Endothelial cell of umbilical vein (primary cell): ENCODE measurements around the gene SSBP3. TPM values are rescaled to one million over a fixed set of nuclear protein-coding genes. Genes with fewer than 3 reads are reported as not detected.

Source experiments
- BruUV-seq: library from RNA; stranded (reverse); fragments of 400-500 nt; replicated peaks from 2 replicates; lab custom pipeline; 2021; lab: Mats Ljungman, UMichigan
- CTCF ChIA-PET: fragments of 300-600, 350-600 bp; sonication (Branson Sonifier 250); formaldehyde crosslinking; loops from one replicate; lab custom pipeline; 2021; ENCODE audit warnings: antibody characterized with exemption, inconsistent platforms; lab: Charles Lee
- POLR2A ChIA-PET: fragments of 300-600, 350-600 bp; sonication (Branson Sonifier 250); formaldehyde crosslinking; loops from one replicate; lab custom pipeline; 2021; ENCODE audit warnings: antibody characterized with exemption, inconsistent platforms; lab: Charles Lee
- DNase-seq: peaks from one replicate; pipeline ENCODE4 v3.0.0-alpha.2; 2011; ENCODE audit warnings: low read depth, low spot score
- FAIRE-seq: peaks from 2 replicates; lab custom pipeline; 2011; peaks lifted over from hg19 to GRCh38; lab: Jason Lieb, UNC
- H2AFZ ChIP-seq: 2 replicates; pipeline ENCODE4 v1.6.0; 2012; ENCODE audit warnings: low read depth, low read length, control low read depth, inconsistent platforms
- H3K27ac ChIP-seq: 2 replicates; pipeline ENCODE4 v1.5.1; 2011; ENCODE audit warnings: low read depth, mild to moderate bottlenecking, control low read depth, low read length, moderate library complexity; ENCODE audit not compliant: insufficient read depth
- H3K27me3 ChIP-seq, 2 experiments: 2 replicates each; pipeline versions ENCODE4 v1.6.0 to v1.6.1; 2011; ENCODE audit warnings: low read length in 2 of 2, mixed read lengths in 1 of 2; ENCODE audit not compliant: control insufficient read depth in 2 of 2, insufficient read depth in 2 of 2
- H3K36me3 ChIP-seq, 2 experiments: 2 replicates in 1 of 2; 3 replicates in 1 of 2; pipeline ENCODE4 v1.5.1; 2011; ENCODE audit warnings: low read length in 2 of 2, mild to moderate bottlenecking in 1 of 2, moderate library complexity in 1 of 2; ENCODE audit not compliant: control insufficient read depth in 2 of 2, insufficient read depth in 2 of 2; ENCODE audit errors: extremely low read depth in 1 of 2
- H3K4me1 ChIP-seq: 3 replicates; pipeline ENCODE4 v1.5.1; 2011; ENCODE audit warnings: mild to moderate bottlenecking, low read length; ENCODE audit not compliant: control insufficient read depth, insufficient read depth; ENCODE audit errors: extremely low read depth
- H3K4me2 ChIP-seq: 2 replicates; pipeline ENCODE4 v1.6.1; 2011; ENCODE audit warnings: low read length, control low read depth, mixed read lengths; ENCODE audit not compliant: insufficient read depth
- H3K4me3 ChIP-seq, 3 experiments: fragments of 200-600 bp in 1 of 3; sonication (generic), shearing (Covaris generic) in 1 of 3; replicated peaks in 1 of 3; 2 replicates each; pipeline ENCODE4 v1.5.1; 2011 to 2016; ENCODE audit warnings: control low read depth in 3 of 3, low read length in 3 of 3, mild to moderate bottlenecking in 2 of 3, inconsistent platforms in 1 of 3, low read depth in 1 of 3, moderate library complexity in 1 of 3; ENCODE audit not compliant: insufficient read depth in 1 of 3
- H3K79me2 ChIP-seq: 2 replicates; pipeline ENCODE4 v1.6.0; 2012; ENCODE audit warnings: low read length, inconsistent platforms; ENCODE audit not compliant: control insufficient read depth, insufficient read depth
- H3K9ac ChIP-seq: replicated peaks from 2 replicates; pipeline ENCODE3; 2011; ENCODE audit warnings: low read length, control low read depth; ENCODE audit not compliant: insufficient read depth; ENCODE audit errors: extremely low read depth
- H3K9me1 ChIP-seq: replicated peaks from 3 replicates; pipeline ENCODE4 v1.6.0; 2011; ENCODE audit warnings: mild to moderate bottlenecking, low read length; ENCODE audit not compliant: control insufficient read depth, insufficient read depth; ENCODE audit errors: extremely low read depth
- H3K9me3 ChIP-seq: replicated peaks from 2 replicates; pipeline ENCODE4 v1.5.1; 2012; ENCODE audit warnings: low read length, inconsistent platforms; ENCODE audit not compliant: control insufficient read depth, insufficient read depth
- H4K20me1 ChIP-seq: replicated peaks from 2 replicates; pipeline ENCODE3; 2011; ENCODE audit warnings: mild to moderate bottlenecking, low read length; ENCODE audit not compliant: control insufficient read depth, insufficient read depth; ENCODE audit errors: extremely low read depth
- EZH2 ChIP-seq: IDR thresholded peaks from 2 replicates; pipeline ENCODE4 v1.6.1; 2012; ENCODE audit warnings: borderline replicate concordance, low read depth, mild to moderate bottlenecking, moderate library complexity, low read length, inconsistent platforms; ENCODE audit not compliant: severe bottlenecking
- FOS ChIP-seq: IDR thresholded peaks from 2 replicates; pipeline ENCODE4 v1.6.1; 2011; ENCODE audit warnings: mild to moderate bottlenecking, low read length, moderate library complexity, borderline replicate concordance; ENCODE audit not compliant: insufficient read depth
- GATA2 ChIP-seq: IDR thresholded peaks from 2 replicates; pipeline ENCODE4 v1.7.0; 2011; ENCODE audit warnings: low read depth, mild to moderate bottlenecking, moderate library complexity, mixed read lengths, low read length; ENCODE audit not compliant: insufficient read length, insufficient read depth
- JUN ChIP-seq: IDR thresholded peaks from 2 replicates; pipeline ENCODE4 v1.6.1; 2011; ENCODE audit warnings: borderline replicate concordance, low read depth; ENCODE audit not compliant: insufficient read length, insufficient read depth
- MAX ChIP-seq: IDR thresholded peaks from 2 replicates; pipeline ENCODE4 v1.6.1; 2011; ENCODE audit not compliant: insufficient read depth, insufficient read length
- MYC ChIP-seq: IDR thresholded peaks from one replicate; pipeline ENCODE4 v1.6.1; 2011; ENCODE audit warnings: mild to moderate bottlenecking, low read depth, low read length
- POLR2A ChIP-seq: IDR thresholded peaks from 2 replicates; pipeline ENCODE4 v1.6.1; 2012; ENCODE audit warnings: low read depth, mild to moderate bottlenecking, control low read depth, low read length
- POLR2AphosphoS5 ChIP-seq: IDR thresholded peaks from 2 replicates; pipeline ENCODE4 v1.6.1; 2012; ENCODE audit warnings: low read depth, mild to moderate bottlenecking, control low read depth, low read length, moderate library complexity; ENCODE audit not compliant: insufficient read depth
- dilution Hi-C: fragments of 300-500 bp; cut with MboI; formaldehyde crosslinking; loops from one replicate; pipeline ENCODE4 v1.15.0; 2019; ENCODE audit warnings: low sequenced_read_pairs; ENCODE audit not compliant: extremely low pct_ligation_motif_present
- intact Hi-C: fragments of 100-400 bp; cut with micrococcal nuclease; formaldehyde crosslinking; loops from one replicate; pipeline ENCODE4 v1.10.0; 2022
- polyA plus RNA-seq, 4 experiments: library from polyadenylated mRNA; depleted of rRNA in 3 of 4; stranded (reverse) in 3 of 4; unstranded in 1 of 4; fragments of >200 nt; gene quantifications; 2 replicates each; pipeline versions ENCODE4 v1.2.1 to v1.2.3, GENCODE V29; 2011 to 2012; ENCODE audit warnings: missing spikeins in 1 of 4
- total RNA-seq: library from RNA; stranded (reverse); gene quantifications from 2 replicates; pipeline ENCODE4 v1.2.3, GENCODE V29; 2021
- TF ChIP-seq, protein P1 (sequence below), 2 donors: IDR thresholded peaks; 1 replicate in 1 of 2; 2 replicates in 1 of 2; pipeline ENCODE4 v1.5.1; 2011; ENCODE audit warnings: low read length in 2 of 2, mild to moderate bottlenecking in 2 of 2, moderate library complexity in 2 of 2, control low read depth in 1 of 2, inconsistent platforms in 1 of 2, low read depth in 1 of 2; ENCODE audit not compliant: insufficient read depth in 1 of 2; ENCODE audit errors: extremely low read depth in 1 of 2

Gene SSBP3
- total and polyA plus RNA-seq, 2 donors (not counting 3 experiments of a cell fraction or from before 2014, with no cell fraction given): 44.9 to 59.4 TPM

GRCh38 chr1:54342742-54343687 lies 63.2 kb downstream of the SSBP3 start:
- no TSS peak for BruUV-seq
- POLR2A ChIA-PET: no interaction called here

GRCh38 chr1:54342288-54342687 lies 63.9 kb downstream of the SSBP3 start:
- Histone ChIP-seq H3K36me3 (peaks cover 0 to 2% of the 10 kb centered on the region in 2 experiments), H3K79me2 (peaks cover 28% of the 10 kb centered on the region), H2AFZ (no peak overlapping the region), H3K9me1 (no peaks in the 10 kb centered on the region), H4K20me1 (no peaks in the 10 kb centered on the region), H3K27ac (no peak overlapping the region), H3K4me3 (no peak overlapping the region), H3K9ac (no peak overlapping the region), H3K9me3 (no peaks in the 10 kb centered on the region), H3K4me2 (no peak overlapping the region), H3K27me3 (no peaks in the 10 kb centered on the region), H3K4me1 (peaks cover 6% of the 10 kb centered on the region)
- FAIRE-seq (no peak), DNase-seq (no peak)
- ChIA-PET CTCF (interaction anchor here (0.6 kb wide), 1 partner anchor 11 kb away, joined by 3 read pairs; no protein-coding TSS in a partner anchor), POLR2A (no interaction called here)
- no TSS peak for BruUV-seq
- intact Hi-C loops: no loop called here
- no peak for TF ChIP-seq POLR2A
- no peak for TF ChIP-seq MYC
- TF ChIP-seq, protein P1, sequence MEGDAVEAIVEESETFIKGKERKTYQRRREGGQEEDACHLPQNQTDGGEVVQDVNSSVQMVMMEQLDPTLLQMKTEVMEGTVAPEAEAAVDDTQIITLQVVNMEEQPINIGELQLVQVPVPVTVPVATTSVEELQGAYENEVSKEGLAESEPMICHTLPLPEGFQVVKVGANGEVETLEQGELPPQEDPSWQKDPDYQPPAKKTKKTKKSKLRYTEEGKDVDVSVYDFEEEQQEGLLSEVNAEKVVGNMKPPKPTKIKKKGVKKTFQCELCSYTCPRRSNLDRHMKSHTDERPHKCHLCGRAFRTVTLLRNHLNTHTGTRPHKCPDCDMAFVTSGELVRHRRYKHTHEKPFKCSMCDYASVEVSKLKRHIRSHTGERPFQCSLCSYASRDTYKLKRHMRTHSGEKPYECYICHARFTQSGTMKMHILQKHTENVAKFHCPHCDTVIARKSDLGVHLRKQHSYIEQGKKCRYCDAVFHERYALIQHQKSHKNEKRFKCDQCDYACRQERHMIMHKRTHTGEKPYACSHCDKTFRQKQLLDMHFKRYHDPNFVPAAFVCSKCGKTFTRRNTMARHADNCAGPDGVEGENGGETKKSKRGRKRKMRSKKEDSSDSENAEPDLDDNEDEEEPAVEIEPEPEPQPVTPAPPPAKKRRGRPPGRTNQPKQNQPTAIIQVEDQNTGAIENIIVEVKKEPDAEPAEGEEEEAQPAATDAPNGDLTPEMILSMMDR (IDR thresholded peaks at IDR 0.05; ENCODE audit: extremely low read depth in 1 of 2, insufficient read depth in 1 of 2, low read depth in 1 of 2, low read length in 2 of 2): no peak
- TF ChIP-seq GATA2: no peak
- TF ChIP-seq MAX: no peak
- TF ChIP-seq FOS: no peak
- TF ChIP-seq EZH2: no peak
- TF ChIP-seq POLR2AphosphoS5: no peak
- no peak for TF ChIP-seq JUN
- dilution Hi-C loops: no loop called here

More at GRCh38 chr1:54342742-54343687, 63.2 kb downstream of the SSBP3 start:
- Histone ChIP-seq H3K9me1 (no peaks in the 10 kb centered on the region), H3K4me3 (no peak overlapping the region), H3K4me1 (peaks cover 2% of the 10 kb centered on the region), H3K79me2 (peaks cover 29% of the 10 kb centered on the region), H3K27ac (no peak overlapping the region), H3K4me2 (no peak overlapping the region), H3K9ac (no peak overlapping the region), H4K20me1 (no peaks in the 10 kb centered on the region), H3K27me3 (no peaks in the 10 kb centered on the region), H3K36me3 (peaks cover 0 to 2% of the 10 kb centered on the region in 2 experiments), H3K9me3 (no peaks in the 10 kb centered on the region), H2AFZ (no peak overlapping the region)
- dilution Hi-C loops (no loop called here), intact Hi-C loops (no loop called here)
- no peak for TF ChIP-seq FOS
- TF ChIP-seq MYC: no peak
- no peak for TF ChIP-seq GATA2
- DNase-seq: no peak
- FAIRE-seq: no peak
- CTCF ChIA-PET: interaction anchor here (0.6 to 1.2 kb wide), 3 partner anchors 10 to 30 kb away, joined by 3 read pairs; no protein-coding TSS in a partner anchor
